Fibroblast of skin of left biceps (primary cell): ENCODE measurements around the gene CIDEC.
A peak's percentile ranks its signal among the peaks of the same experiment; 100 is the strongest.

Source experiments
- DNase-seq, 2 experiments: peaks; one replicate each; pipeline ENCODE4 v3.0.0-alpha.2; 2013; ENCODE audit warnings: low read depth in 2 of 2

CIDEC gene

DNA sequence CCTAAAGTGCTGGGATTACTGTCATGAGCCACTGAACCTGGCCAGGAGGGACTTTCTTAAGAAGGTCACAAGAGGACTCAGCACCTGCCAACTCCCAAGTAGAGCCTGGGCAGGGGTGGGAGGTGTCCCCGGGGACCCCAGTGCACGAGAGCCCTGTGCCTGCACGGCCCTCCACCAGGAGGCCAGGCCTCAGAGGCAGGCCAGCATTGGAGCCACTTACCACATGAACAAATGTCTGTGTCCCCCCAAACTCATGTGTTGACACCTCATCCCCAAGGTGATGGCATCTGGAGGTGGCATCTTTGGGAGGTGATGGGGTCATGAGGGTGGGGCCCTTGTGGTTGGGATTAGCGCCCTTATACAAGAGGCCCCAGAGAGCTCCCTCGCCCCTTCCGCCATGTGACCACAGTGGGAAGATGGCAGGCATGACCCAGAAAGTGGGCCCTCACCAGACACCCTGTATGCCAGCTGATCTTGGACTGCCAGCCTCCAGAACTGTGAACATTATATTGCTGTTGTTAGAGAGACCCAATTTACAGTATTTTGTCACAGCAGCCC is 33.0 kb downstream of the CIDEC start:
- no peak for DNase-seq

DNA sequence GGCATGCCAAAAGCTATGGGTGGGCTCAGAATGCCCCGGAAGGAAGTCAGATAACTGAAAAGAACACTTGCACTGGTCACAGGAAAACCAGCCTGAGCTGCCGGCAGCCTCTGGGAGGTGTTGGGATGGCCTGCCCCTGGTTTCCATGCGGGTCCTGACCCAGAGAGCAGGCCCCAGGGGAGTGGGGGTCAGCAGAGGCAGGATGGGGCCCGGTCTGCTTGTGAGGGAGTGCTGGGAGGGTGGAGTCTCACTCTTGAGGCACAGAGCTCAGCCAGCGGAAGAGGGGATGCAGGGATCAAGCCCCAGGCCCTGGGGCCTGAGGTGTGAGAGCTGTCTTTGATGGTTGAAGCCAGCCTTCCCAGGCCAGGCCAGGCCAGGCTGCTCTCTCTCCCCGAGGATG is 33.8 kb downstream of the CIDEC start:
- no peak for DNase-seq

GRCh38 chr3:9843715-9844438 is 36.2 kb downstream of the CIDEC start, which contains the start of gene RPUSD3:
Gene RPUSD3, minus strand, starts transcription at chr3:9844008. Its CDS starts 18 bp downstream, at chr3:9843990.
- DNase-seq, result peak; percentile 89 to 90

GRCh38 chr3:9841015-9841414 is 39.0 kb downstream of the CIDEC start:
- DNase-seq, result no peak

- DNase-seq, result no peak
Observed at GRCh38 chr3:9838856-9839255, 41.2 kb downstream of the CIDEC start.

GRCh38 chr3:9837701-9838582 is 42.1 kb downstream of the CIDEC start:
- DNase-seq, result no peak

GRCh38 chr3:9834520-9835380 is 45.3 kb downstream of the CIDEC start:
- no peak for DNase-seq

GRCh38 chr3:9833078-9833477 is 47.0 kb downstream of the CIDEC start:
- DNase-seq, result no peak

DNA sequence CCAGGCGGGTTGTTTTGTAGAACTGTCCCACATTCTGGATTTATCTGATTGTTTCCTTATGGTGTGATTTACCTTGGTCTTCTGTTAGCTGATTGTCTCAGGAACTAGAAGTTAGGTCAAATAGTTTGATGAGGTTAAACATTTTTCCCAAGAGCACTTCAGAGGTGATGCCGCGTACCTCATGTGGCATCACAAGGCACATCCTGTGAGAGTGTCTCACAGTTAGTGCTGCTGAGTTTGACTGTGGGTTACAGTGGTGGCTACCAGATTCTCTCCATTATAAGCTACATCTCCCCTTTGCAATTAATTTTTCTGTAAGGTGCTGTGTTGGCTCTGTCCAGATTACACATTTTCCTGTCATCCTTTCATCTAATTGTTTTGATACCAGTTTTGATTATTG is 48.8 kb downstream of the CIDEC start:
- DNase-seq, result no peak

GRCh38 chr3:9828801-9829755 is 51.0 kb downstream of the CIDEC start:
- no peak for DNase-seq

- DNase-seq, result no peak
Observed at GRCh38 chr3:9826815-9827573, 53.1 kb downstream of the CIDEC start.

- no peak for DNase-seq
Observed at GRCh38 chr3:9825451-9826040, 54.5 kb downstream of the CIDEC start.

DNA sequence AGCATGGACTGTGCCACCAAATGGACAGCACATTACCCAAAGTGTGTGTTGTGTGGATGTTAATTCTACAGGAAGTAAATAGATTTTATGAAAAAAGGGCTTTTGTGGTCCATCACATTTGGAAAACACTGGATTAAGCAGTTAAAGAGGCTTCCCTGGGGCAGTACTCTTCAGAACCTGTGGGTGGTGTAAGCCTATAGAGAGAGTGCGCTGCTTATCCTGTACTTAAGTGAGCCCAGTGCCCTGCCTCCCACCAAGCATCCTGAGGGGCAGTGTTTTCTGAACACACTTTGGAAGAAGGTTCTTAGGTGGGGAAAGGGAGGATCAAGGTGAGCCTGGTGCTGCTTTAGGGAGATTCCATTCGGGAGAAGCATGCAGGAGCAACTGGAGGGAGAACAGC is 59.1 kb downstream of the CIDEC start:
- no peak for DNase-seq

GRCh38 chr3:9820543-9820942 is 59.5 kb downstream of the CIDEC start:
- DNase-seq, result no peak

- no peak for DNase-seq
Observed at GRCh38 chr3:9818666-9819335, 61.3 kb downstream of the CIDEC start.

DNA sequence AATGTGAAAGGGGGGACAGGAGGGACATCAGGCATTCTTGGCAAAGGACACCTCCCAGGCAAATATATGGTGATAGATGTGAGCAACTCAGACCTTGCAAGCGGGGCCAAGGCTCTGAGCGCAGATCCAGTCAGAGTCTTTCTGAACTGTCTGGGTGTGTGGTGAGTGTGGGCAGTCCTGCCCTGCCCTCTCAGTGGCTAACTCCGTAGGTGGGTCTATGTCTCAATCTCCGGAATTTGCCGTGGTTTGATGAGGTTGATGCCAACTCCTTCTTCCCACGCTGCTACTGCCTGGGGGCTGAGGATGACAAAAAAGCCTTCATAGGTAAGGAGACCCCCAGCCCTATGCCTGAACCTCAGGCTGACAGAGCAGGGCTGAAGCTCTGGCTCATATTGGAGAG is 62.6 kb downstream of the CIDEC start:
- no peak for DNase-seq
